Fibroblast of lung (primary cell): ENCODE data around the gene DOK5. TPM values are rescaled to one million over a fixed set of nuclear protein-coding genes. Genes with fewer than 3 reads are reported as not detected.

Experiments used
- DNase-seq, 2 donors: peaks; one replicate each; pipeline versions ENCODE4 v3.0.0 to v3.0.0-alpha.2; 2010; ENCODE audit warnings: low read depth in 2 of 2
- H2AFZ ChIP-seq: 2 replicates; pipeline ENCODE4 v1.5.1; 2012; ENCODE audit warnings: low read length, control low read depth, inconsistent platforms
- H3K27ac ChIP-seq: 2 replicates; pipeline ENCODE4 v1.5.1; 2011; ENCODE audit warnings: low read length, control low read depth; ENCODE audit not compliant: insufficient read depth
- H3K27me3 ChIP-seq: 2 replicates; pipeline ENCODE4 v1.5.1; 2011; ENCODE audit warnings: mild to moderate bottlenecking, low read length; ENCODE audit not compliant: control insufficient read depth, insufficient read depth
- H3K36me3 ChIP-seq: 2 replicates; pipeline ENCODE4 v1.5.1; 2011; ENCODE audit warnings: low read length; ENCODE audit not compliant: control insufficient read depth, insufficient read depth
- H3K4me1 ChIP-seq: 2 replicates; pipeline ENCODE4 v1.5.1; 2011; ENCODE audit warnings: low read length; ENCODE audit not compliant: control insufficient read depth, insufficient read depth; ENCODE audit errors: extremely low read depth
- H3K4me2 ChIP-seq: 2 replicates; pipeline ENCODE4 v1.5.1; 2011; ENCODE audit warnings: low read length, control low read depth; ENCODE audit not compliant: insufficient read depth; ENCODE audit errors: extremely low read depth
- H3K4me3 ChIP-seq, 4 experiments: fragments of 200-600 bp in 1 of 4; sonication (generic) in 1 of 4; replicated peaks in 1 of 4; 2 replicates each; pipeline ENCODE4 v1.5.1; 2011 to 2016; ENCODE audit warnings: low read length in 4 of 4, low read depth in 3 of 4, mild to moderate bottlenecking in 3 of 4, control low read depth in 2 of 4, inconsistent platforms in 1 of 4, mixed read lengths in 1 of 4; ENCODE audit not compliant: insufficient read depth in 1 of 4; ENCODE audit errors: control extremely low read depth in 1 of 4
- H3K79me2 ChIP-seq: 2 replicates; pipeline ENCODE4 v1.5.1; 2012; ENCODE audit warnings: mild to moderate bottlenecking, low read length, inconsistent platforms; ENCODE audit not compliant: control insufficient read depth, insufficient read depth
- H3K9ac ChIP-seq: 2 replicates; pipeline ENCODE4 v1.5.1; 2011; ENCODE audit warnings: mild to moderate bottlenecking, low read length, control low read depth; ENCODE audit not compliant: insufficient read depth
- H3K9me3 ChIP-seq: 2 replicates; pipeline ENCODE4 v1.5.1; 2012; ENCODE audit warnings: low read depth, low read length; ENCODE audit not compliant: control insufficient read depth, insufficient read depth
- H4K20me1 ChIP-seq: 2 replicates; pipeline ENCODE4 v1.5.1; 2011; ENCODE audit warnings: low read length; ENCODE audit not compliant: control insufficient read depth, insufficient read depth; ENCODE audit errors: extremely low read depth
- EZH2 ChIP-seq: IDR thresholded peaks from 2 replicates; pipeline ENCODE4 v1.5.1; 2012; ENCODE audit warnings: low read length, control low read depth, mild to moderate bottlenecking; ENCODE audit errors: missing control alignments
- polyA plus RNA-seq, 2 donors: library from polyadenylated mRNA; depleted of rRNA in 1 of 2; stranded (reverse) in 1 of 2; unstranded in 1 of 2; fragments of >200 nt; gene quantifications; 2 replicates each; pipeline ENCODE4 v1.2.1, GENCODE V29; 2011 to 2012; ENCODE audit warnings: missing spikeins in 1 of 2
- total RNA-seq: library from RNA; depleted of rRNA; stranded (reverse); fragments of >200 nt; gene quantifications from 2 replicates; pipeline ENCODE4 v1.2.1, GENCODE V29; 2014
- TF ChIP-seq, protein P1 (sequence below), 2 donors: IDR thresholded peaks in 1 of 2; conservative IDR thresholded peaks in 1 of 2; 1 replicate in 1 of 2; 2 replicates in 1 of 2; pipeline ENCODE4 v1.5.1; 2011 to 2012; ENCODE audit warnings: low read length in 2 of 2, control low read depth in 1 of 2, inconsistent platforms in 1 of 2, low read depth in 1 of 2, mild to moderate bottlenecking in 1 of 2

The DOK5 gene
- total and polyA plus RNA-seq, 2 donors (not counting 1 experiment from before 2014, with no cell fraction given), result 13.5 to 19.2 TPM

GRCh38 chr20:54456423-54456822, 19.0 kb upstream of the DOK5 start:
- no peak for DNase-seq
- Histone ChIP-seq H3K9me3 (no peaks in the 10 kb centered on the region), H2AFZ (no peak overlapping the region), H3K9ac (no peak overlapping the region), H3K4me2 (no peak overlapping the region), H3K4me1 (no peaks in the 10 kb centered on the region), H3K27me3 (no peaks in the 10 kb centered on the region), H3K79me2 (no peaks in the 10 kb centered on the region), H3K36me3 (no peaks in the 10 kb centered on the region), H4K20me1 (no peaks in the 10 kb centered on the region), H3K4me3 (no peak overlapping the region), H3K27ac (no peak overlapping the region)
- TF ChIP-seq, protein P1, sequence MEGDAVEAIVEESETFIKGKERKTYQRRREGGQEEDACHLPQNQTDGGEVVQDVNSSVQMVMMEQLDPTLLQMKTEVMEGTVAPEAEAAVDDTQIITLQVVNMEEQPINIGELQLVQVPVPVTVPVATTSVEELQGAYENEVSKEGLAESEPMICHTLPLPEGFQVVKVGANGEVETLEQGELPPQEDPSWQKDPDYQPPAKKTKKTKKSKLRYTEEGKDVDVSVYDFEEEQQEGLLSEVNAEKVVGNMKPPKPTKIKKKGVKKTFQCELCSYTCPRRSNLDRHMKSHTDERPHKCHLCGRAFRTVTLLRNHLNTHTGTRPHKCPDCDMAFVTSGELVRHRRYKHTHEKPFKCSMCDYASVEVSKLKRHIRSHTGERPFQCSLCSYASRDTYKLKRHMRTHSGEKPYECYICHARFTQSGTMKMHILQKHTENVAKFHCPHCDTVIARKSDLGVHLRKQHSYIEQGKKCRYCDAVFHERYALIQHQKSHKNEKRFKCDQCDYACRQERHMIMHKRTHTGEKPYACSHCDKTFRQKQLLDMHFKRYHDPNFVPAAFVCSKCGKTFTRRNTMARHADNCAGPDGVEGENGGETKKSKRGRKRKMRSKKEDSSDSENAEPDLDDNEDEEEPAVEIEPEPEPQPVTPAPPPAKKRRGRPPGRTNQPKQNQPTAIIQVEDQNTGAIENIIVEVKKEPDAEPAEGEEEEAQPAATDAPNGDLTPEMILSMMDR (conservative IDR thresholded peaks at IDR 0.05 in 1 of 2, IDR thresholded peaks at IDR 0.05 in 1 of 2; ENCODE audit: low read depth in 1 of 2, low read length in 2 of 2), result no peak
- TF ChIP-seq EZH2, result no peak

GRCh38 chr20:54456961-54457360, 18.4 kb upstream of the DOK5 start:
- H3K4me2 ChIP-seq, result no peak overlapping the region
- no peaks in the 10 kb centered on the region for H3K4me1 ChIP-seq
- H3K9ac ChIP-seq, result no peak overlapping the region
- no peak overlapping the region for H2AFZ ChIP-seq
- no peaks in the 10 kb centered on the region for H3K9me3 ChIP-seq
- H4K20me1 ChIP-seq, result no peaks in the 10 kb centered on the region
- no peak overlapping the region for H3K4me3 ChIP-seq
- no peak for DNase-seq
- no peaks in the 10 kb centered on the region for H3K27me3 ChIP-seq
- no peaks in the 10 kb centered on the region for H3K36me3 ChIP-seq
- no peak overlapping the region for H3K27ac ChIP-seq
- H3K79me2 ChIP-seq, result no peaks in the 10 kb centered on the region
- TF ChIP-seq, protein P1 (conservative IDR thresholded peaks at IDR 0.05 in 1 of 2, IDR thresholded peaks at IDR 0.05 in 1 of 2; ENCODE audit: low read depth in 1 of 2, low read length in 2 of 2), result peak in 1 of 2 donors; percentile 5
- TF ChIP-seq EZH2, result no peak

DNA sequence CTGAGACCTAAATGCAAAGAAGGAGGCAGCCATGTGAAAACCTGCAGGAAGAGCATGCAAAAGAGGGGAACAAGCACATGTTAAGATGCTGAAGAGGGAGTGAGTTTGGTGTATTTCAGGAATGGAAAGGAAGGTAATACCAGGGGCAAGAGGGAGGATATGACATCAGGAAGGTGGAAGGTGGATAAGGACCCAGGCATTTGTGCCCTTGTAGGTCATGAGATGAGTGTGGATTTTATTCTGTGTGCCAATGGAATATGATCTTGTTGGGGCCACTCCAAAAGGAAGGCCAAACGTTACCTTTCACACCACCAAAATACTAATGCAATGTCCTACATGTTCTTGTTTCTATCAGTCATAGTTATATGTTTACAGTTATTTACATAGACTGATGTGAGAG, 17.2 kb upstream of the DOK5 start:
- H3K27ac ChIP-seq, result no peak overlapping the region
- no peaks in the 10 kb centered on the region for H3K4me1 ChIP-seq
- no peak overlapping the region for H2AFZ ChIP-seq
- DNase-seq, result no peak
- no peaks in the 10 kb centered on the region for H3K9me3 ChIP-seq
- no peak overlapping the region for H3K4me3 ChIP-seq
- H3K27me3 ChIP-seq, result no peaks in the 10 kb centered on the region
- TF ChIP-seq EZH2, result no peak
- TF ChIP-seq, protein P1 (conservative IDR thresholded peaks at IDR 0.05 in 1 of 2, IDR thresholded peaks at IDR 0.05 in 1 of 2; ENCODE audit: low read depth in 1 of 2, low read length in 2 of 2), result no peak
- H4K20me1 ChIP-seq, result no peaks in the 10 kb centered on the region
- no peaks in the 10 kb centered on the region for H3K36me3 ChIP-seq
- no peaks in the 10 kb centered on the region for H3K79me2 ChIP-seq
- H3K9ac ChIP-seq, result no peak overlapping the region
- no peak overlapping the region for H3K4me2 ChIP-seq
